RWPE2 (cell line): ENCODE measurements around the gene SLC43A2.

Experiments used
- ATAC-seq: fragments of 200-7000 bp; cut with Tn5 transposase; 3 replicates; pipeline ENCODE4 v1.9.1; 2021; ENCODE audit warnings: low read depth
- DNase-seq: peaks from one replicate; pipeline ENCODE4 v3.0.0-alpha.2; 2020; ENCODE audit warnings: low spot score
- H3K27ac ChIP-seq: fragments of 450-650 bp; 2 replicates; pipeline ENCODE4 v1.5.1; 2017; ENCODE audit warnings: mild to moderate bottlenecking; ENCODE audit not compliant: poor library complexity, severe bottlenecking
- H3K27me3 ChIP-seq: fragments of 250-450 bp; sonication (Bioruptor Pico); 2 replicates; pipeline ENCODE4 v1.5.1; 2021; ENCODE audit warnings: mild to moderate bottlenecking, moderate library complexity; ENCODE audit not compliant: insufficient read depth, poor library complexity, severe bottlenecking
- H3K36me3 ChIP-seq: fragments of 250-450 bp; sonication (Bioruptor Pico); 2 replicates; pipeline ENCODE4 v1.5.1; 2020; ENCODE audit warnings: low read depth, mild to moderate bottlenecking, moderate library complexity
- H3K4me1 ChIP-seq: fragments of 250-450 bp; sonication (Bioruptor Pico); 2 replicates; pipeline ENCODE4 v1.5.1; 2021; ENCODE audit warnings: mild to moderate bottlenecking, moderate library complexity; ENCODE audit not compliant: insufficient read depth, poor library complexity, severe bottlenecking
- H3K4me3 ChIP-seq: fragments of 250-450 bp; sonication (Bioruptor Pico); 2 replicates; pipeline ENCODE4 v1.5.1; 2021; ENCODE audit warnings: mild to moderate bottlenecking, moderate library complexity; ENCODE audit not compliant: severe bottlenecking
- H3K9me3 ChIP-seq: fragments of 250-450 bp; sonication (Bioruptor Pico); 2 replicates; pipeline ENCODE4 v1.5.1; 2021; ENCODE audit warnings: mild to moderate bottlenecking, moderate library complexity; ENCODE audit not compliant: severe bottlenecking
- CTCF ChIP-seq: fragments of 450-650 bp; IDR thresholded peaks from one replicate; pipeline ENCODE4 v1.5.1; 2017; ENCODE audit warnings: mild to moderate bottlenecking, moderate library complexity; ENCODE audit not compliant: poor library complexity, severe bottlenecking

Gene SLC43A2

DNA sequence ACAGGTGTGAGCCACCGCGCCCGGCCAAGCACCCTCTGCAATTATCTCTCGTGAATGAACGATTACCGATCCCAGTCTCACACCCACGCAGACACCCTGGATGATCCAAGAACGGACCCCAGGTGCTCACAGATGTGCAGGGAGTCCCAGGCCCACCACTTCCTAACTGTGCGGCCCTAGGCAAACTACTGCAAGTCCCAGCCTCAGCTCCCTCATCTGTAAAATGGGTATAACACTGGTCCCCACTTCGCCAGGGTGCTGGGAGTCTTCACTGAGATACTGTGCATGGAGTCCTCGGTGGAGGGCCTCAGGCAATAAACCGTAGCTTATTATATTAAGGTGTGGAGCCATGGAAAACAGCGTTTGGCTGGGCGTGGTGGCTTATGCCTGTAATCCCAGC is 44.5 kb downstream of the SLC43A2 start:
- DNase-seq: no peak
- peaks cover 10% of the 10 kb centered on the region for H3K36me3 ChIP-seq
- TF ChIP-seq CTCF: no peak
- no peaks in the 10 kb centered on the region for H3K27me3 ChIP-seq
- ATAC-seq: no peak
- H3K27ac ChIP-seq: no peak overlapping the region
- H3K9me3 ChIP-seq: no peaks in the 10 kb centered on the region
- no peaks in the 10 kb centered on the region for H3K4me1 ChIP-seq
- H3K4me3 ChIP-seq: no peak overlapping the region

GRCh38 chr17:1583556-1583955 is 45.1 kb downstream of the SLC43A2 start:
- no peak for ATAC-seq
- no peak for TF ChIP-seq CTCF
- Histone ChIP-seq H3K4me1 (no peaks in the 10 kb centered on the region), H3K4me3 (no peak overlapping the region), H3K27me3 (no peaks in the 10 kb centered on the region), H3K27ac (no peak overlapping the region), H3K36me3 (peaks cover 10% of the 10 kb centered on the region), H3K9me3 (no peaks in the 10 kb centered on the region)
- DNase-seq: no peak

- no peak overlapping the region for H3K27ac ChIP-seq
- H3K4me3 ChIP-seq: no peak overlapping the region
- peaks cover 10% of the 10 kb centered on the region for H3K36me3 ChIP-seq
- H3K27me3 ChIP-seq: no peaks in the 10 kb centered on the region
- no peak for DNase-seq
- H3K9me3 ChIP-seq: no peaks in the 10 kb centered on the region
- ATAC-seq: no peak
- peaks cover 1% of the 10 kb centered on the region for H3K4me1 ChIP-seq
- TF ChIP-seq CTCF: no peak
Measured at GRCh38 chr17:1582374-1582773, 46.3 kb downstream of the SLC43A2 start.

- DNase-seq: no peak
- H3K36me3 ChIP-seq: peaks cover 10% of the 10 kb centered on the region
- H3K4me1 ChIP-seq: peaks cover 7% of the 10 kb centered on the region
- ATAC-seq: no peak
- H3K4me3 ChIP-seq: no peak overlapping the region
- no peak for TF ChIP-seq CTCF
- H3K27ac ChIP-seq: no peak overlapping the region
- H3K27me3 ChIP-seq: no peaks in the 10 kb centered on the region
- no peaks in the 10 kb centered on the region for H3K9me3 ChIP-seq
Measured at GRCh38 chr17:1580979-1581676, 47.5 kb downstream of the SLC43A2 start.

- H3K27me3 ChIP-seq: no peaks in the 10 kb centered on the region
- H3K9me3 ChIP-seq: no peaks in the 10 kb centered on the region
- TF ChIP-seq CTCF: no peak
- H3K4me1 ChIP-seq: peaks cover 11% of the 10 kb centered on the region
- DNase-seq (no peak), ATAC-seq (no peak)
- H3K36me3 ChIP-seq: no peaks in the 10 kb centered on the region
- H3K4me3 ChIP-seq: no peak overlapping the region
- H3K27ac ChIP-seq: peak overlapping the region; percentile 61
Measured at GRCh38 chr17:1578029-1578428, 50.6 kb downstream of the SLC43A2 start.
